HG02943 (cell line): ENCODE results near the gene WDR26.
"Not testable (repeated sequence)": the region's sequence is repeated elsewhere in the genome, so short reads cannot be mapped to it uniquely, and the experiment has no call there.

ENCODE experiments used
- ATAC-seq: cut with Tn5 transposase; IDR thresholded peaks from one replicate; pipeline ENCODE4 v1.9.1; 2021; ENCODE audit warnings: mild to moderate bottlenecking, low read depth, moderate library complexity; ENCODE audit not compliant: unreplicated experiment

WDR26 gene

GRCh38 chr1:224353975-224354925 is 80.3 kb downstream of the WDR26 start:
- ATAC-seq = no peak

- not testable (repeated sequence) for ATAC-seq
Measured at GRCh38 chr1:224352436-224353085, 82.0 kb downstream of the WDR26 start.

- ATAC-seq = not testable (repeated sequence)
Measured at GRCh38 chr1:224349716-224350115, 84.9 kb downstream of the WDR26 start.

GRCh38 chr1:224348137-224348536 is 86.5 kb downstream of the WDR26 start:
- ATAC-seq = no peak

- ATAC-seq = no peak
Measured at GRCh38 chr1:224343679-224344078, 90.9 kb downstream of the WDR26 start.

GRCh38 chr1:224340453-224341384 is 93.9 kb downstream of the WDR26 start:
- not testable (repeated sequence) for ATAC-seq

- ATAC-seq = no peak
Measured at GRCh38 chr1:224339442-224340033, 95.1 kb downstream of the WDR26 start.

- no peak for ATAC-seq
Measured at GRCh38 chr1:224338150-224338838, 96.3 kb downstream of the WDR26 start.
